SK-N-SH treated with all-trans-retinoic acid at 6 μM for 48 hours (cell line): ENCODE data around the gene PIR.

ENCODE experiments used
- ATAC-seq: fragments of 200-7000 bp; cut with Tn5 transposase; 3 replicates; pipeline ENCODE4 v1.9.1; 2020; ENCODE audit warnings: mild to moderate bottlenecking, moderate library complexity
- ARNTL ChIP-seq: fragments of 450-650 bp; formaldehyde crosslinking; IDR thresholded peaks from 2 replicates; pipeline ENCODE4 v1.5.0; 2020; ENCODE audit warnings: low read depth, mild to moderate bottlenecking, moderate library complexity, borderline replicate concordance
- BACH2 ChIP-seq: fragments of 250-450 bp; sonication (Bioruptor Pico); IDR thresholded peaks from 2 replicates; pipeline ENCODE4 v1.9.0; 2021; ENCODE audit warnings: mild to moderate bottlenecking, borderline replicate concordance
- CREB5 ChIP-seq: fragments of 250-450 bp; sonication (Bioruptor Pico); IDR thresholded peaks from 2 replicates; pipeline ENCODE4 v1.5.1; 2020; ENCODE audit warnings: low read depth, mild to moderate bottlenecking, moderate library complexity
- CSDC2 ChIP-seq: fragments of 250-450 bp; sonication (Bioruptor Pico); IDR thresholded peaks from 2 replicates; pipeline ENCODE4 v1.5.0; 2020; ENCODE audit warnings: mild to moderate bottlenecking, moderate library complexity
- CSRNP3 ChIP-seq: fragments of 250-450 bp; sonication (Bioruptor Pico); IDR thresholded peaks from 2 replicates; pipeline ENCODE4 v1.5.1; 2021; ENCODE audit warnings: mild to moderate bottlenecking, moderate library complexity
- ESRRG ChIP-seq: fragments of 250-450 bp; sonication (Bioruptor Pico); IDR thresholded peaks from 2 replicates; pipeline ENCODE4 v1.6.1; 2021; ENCODE audit warnings: mild to moderate bottlenecking
- GLIS3 ChIP-seq: fragments of 250-450 bp; sonication (Bioruptor Pico); IDR thresholded peaks from 2 replicates; pipeline ENCODE4 v1.5.0; 2020; ENCODE audit warnings: mild to moderate bottlenecking, moderate library complexity
- ISL1 ChIP-seq: fragments of 250-450 bp; sonication (Bioruptor Pico); IDR thresholded peaks from 2 replicates; pipeline ENCODE4 v2.1.2; 2022; ENCODE audit warnings: mild to moderate bottlenecking, moderate library complexity
- OSR1 ChIP-seq: fragments of 250-450 bp; sonication (Bioruptor Pico); IDR thresholded peaks from 2 replicates; pipeline ENCODE4 v1.8.0; 2022; ENCODE audit warnings: moderate library complexity, mild to moderate bottlenecking, inconsistent platforms
- PATZ1 ChIP-seq: fragments of 250-450 bp; sonication (Bioruptor Pico); IDR thresholded peaks from 2 replicates; pipeline ENCODE4 v1.8.0; 2020; ENCODE audit warnings: mild to moderate bottlenecking, moderate library complexity, borderline replicate concordance
- POU6F1 ChIP-seq: fragments of 250-450 bp; sonication (Bioruptor Pico); IDR thresholded peaks from 2 replicates; pipeline ENCODE4 v1.8.0; 2021; ENCODE audit warnings: low read depth, mild to moderate bottlenecking, moderate library complexity, borderline replicate concordance
- PPARA ChIP-seq: fragments of 250-450 bp; sonication (Bioruptor Pico); IDR thresholded peaks from 2 replicates; pipeline ENCODE4 v1.5.0; 2020; ENCODE audit warnings: mild to moderate bottlenecking, borderline replicate concordance
- RARB ChIP-seq: fragments of 250-450 bp; sonication (Bioruptor Pico); IDR thresholded peaks from 2 replicates; pipeline ENCODE4 v1.8.0; 2021; ENCODE audit warnings: mild to moderate bottlenecking, moderate library complexity
- SNAI2 ChIP-seq: fragments of 250-450 bp; sonication (Bioruptor Pico); IDR thresholded peaks from 2 replicates; pipeline ENCODE4 v1.5.0; 2020; ENCODE audit warnings: mild to moderate bottlenecking, moderate library complexity
- TCF4 ChIP-seq: fragments of 250-450 bp; sonication (Bioruptor Pico); IDR thresholded peaks from 2 replicates; pipeline ENCODE4 v1.8.0; 2021; ENCODE audit warnings: mild to moderate bottlenecking, moderate library complexity, borderline replicate concordance
- TOX ChIP-seq: fragments of 250-450 bp; sonication (Bioruptor Pico); IDR thresholded peaks from 2 replicates; pipeline ENCODE4 v1.8.0; 2021; ENCODE audit warnings: mild to moderate bottlenecking, moderate library complexity, borderline replicate concordance
- TSHZ2 ChIP-seq: fragments of 250-450 bp; sonication (Bioruptor Pico); IDR thresholded peaks from 2 replicates; pipeline ENCODE4 v1.5.0; 2020; ENCODE audit warnings: mild to moderate bottlenecking, moderate library complexity
- ZC3H10 ChIP-seq: fragments of 250-450 bp; sonication (Bioruptor Pico); IDR thresholded peaks from 2 replicates; pipeline ENCODE4 v1.5.1; 2021; ENCODE audit warnings: mild to moderate bottlenecking, moderate library complexity
- ZFP3 ChIP-seq: fragments of 250-450 bp; sonication (Bioruptor Pico); IDR thresholded peaks from 2 replicates; pipeline ENCODE4 v1.5.0; 2020; ENCODE audit warnings: mild to moderate bottlenecking, moderate library complexity
- ZFP30 ChIP-seq: fragments of 450-650 bp; formaldehyde crosslinking; IDR thresholded peaks from 2 replicates; pipeline ENCODE4 v1.5.0; 2022; ENCODE audit warnings: mild to moderate bottlenecking, moderate library complexity
- ZNF565 ChIP-seq: fragments of 450-650 bp; formaldehyde crosslinking; conservative IDR thresholded peaks from 2 replicates; pipeline ENCODE4 v1.5.0; 2020; ENCODE audit warnings: low read depth, mild to moderate bottlenecking, moderate library complexity
- ZNF70 ChIP-seq: fragments of 450-650 bp; formaldehyde crosslinking; IDR thresholded peaks from 2 replicates; pipeline ENCODE4 v1.5.0; 2020; ENCODE audit warnings: mild to moderate bottlenecking, moderate library complexity
- ZNF8 ChIP-seq: fragments of 450-650 bp; formaldehyde crosslinking; IDR thresholded peaks from 2 replicates; pipeline ENCODE4 v1.5.0; 2020; ENCODE audit warnings: mild to moderate bottlenecking, moderate library complexity

PIR gene

GRCh38 chrX:15465896-15466651 is 27.1 kb downstream of the PIR start:
- ATAC-seq = no peak
- TF ChIP-seq PPARA (CRISPR knock-in tag) (no peak), ZFP3 (no peak), POU6F1 (CRISPR knock-in tag) (no peak)

GRCh38 chrX:15465347-15465746 is 27.8 kb downstream of the PIR start:
- peak; percentile 85 for TF ChIP-seq SNAI2 (CRISPR knock-in tag)
- peak; percentile 51; the same call in 1 of the 2 replicates for TF ChIP-seq CREB5
- TF ChIP-seq ESRRG (CRISPR knock-in tag) = no peak
- TF ChIP-seq ZNF70 (CRISPR knock-in tag) = no peak
- no peak for TF ChIP-seq BACH2 (CRISPR knock-in tag)
- TF ChIP-seq ZNF8 (CRISPR knock-in tag) = no peak; the same call in 1 of the 2 replicates
- no peak for TF ChIP-seq CSDC2 (CRISPR knock-in tag)
- TF ChIP-seq OSR1 (CRISPR knock-in tag) = no peak
- no peak for TF ChIP-seq GLIS3 (CRISPR knock-in tag)
- TF ChIP-seq POU6F1 (CRISPR knock-in tag) = no peak
- TF ChIP-seq ZFP3 = no peak
- peak; percentile 97 for TF ChIP-seq TCF4 (CRISPR knock-in tag)
- no peak for TF ChIP-seq ARNTL (CRISPR knock-in tag)
- TF ChIP-seq PATZ1 (CRISPR knock-in tag) = no peak
- peak; percentile 62 for TF ChIP-seq ISL1
- no peak for TF ChIP-seq PPARA (CRISPR knock-in tag)
- TF ChIP-seq TOX (CRISPR knock-in tag) = peak; percentile 94
- peak; percentile 78; the same call in 1 of the 2 replicates for TF ChIP-seq RARB (CRISPR knock-in tag)
- TF ChIP-seq CSRNP3 (CRISPR knock-in tag) = peak; percentile 77; the same call in 1 of the 2 replicates
- TF ChIP-seq TSHZ2 = peak; percentile 92
- TF ChIP-seq ZFP30 (CRISPR knock-in tag) = no peak
- no peak for TF ChIP-seq ZNF565
- peak; percentile 24; the same call in 1 of the 2 replicates for TF ChIP-seq ZC3H10 (CRISPR knock-in tag)
- TF ChIP-seq, all 23 proteins: peak for 9

More at GRCh38 chrX:15465347-15465746, 27.8 kb downstream of the PIR start:
- ATAC-seq = peak; percentile 64
